Measurements from ENCODE around the gene GPR62. TPM values are rescaled to one million over a fixed set of nuclear protein-coding genes. Genes with fewer than 3 reads are reported as not detected.
"Not testable (repeated sequence)": the region's sequence is repeated elsewhere in the genome, so short reads cannot be mapped to it uniquely, and the experiment has no call there.

The GPR62 gene
- total RNA-seq, 1 donor from 2014 or later, result 0.44 TPM

DNA sequence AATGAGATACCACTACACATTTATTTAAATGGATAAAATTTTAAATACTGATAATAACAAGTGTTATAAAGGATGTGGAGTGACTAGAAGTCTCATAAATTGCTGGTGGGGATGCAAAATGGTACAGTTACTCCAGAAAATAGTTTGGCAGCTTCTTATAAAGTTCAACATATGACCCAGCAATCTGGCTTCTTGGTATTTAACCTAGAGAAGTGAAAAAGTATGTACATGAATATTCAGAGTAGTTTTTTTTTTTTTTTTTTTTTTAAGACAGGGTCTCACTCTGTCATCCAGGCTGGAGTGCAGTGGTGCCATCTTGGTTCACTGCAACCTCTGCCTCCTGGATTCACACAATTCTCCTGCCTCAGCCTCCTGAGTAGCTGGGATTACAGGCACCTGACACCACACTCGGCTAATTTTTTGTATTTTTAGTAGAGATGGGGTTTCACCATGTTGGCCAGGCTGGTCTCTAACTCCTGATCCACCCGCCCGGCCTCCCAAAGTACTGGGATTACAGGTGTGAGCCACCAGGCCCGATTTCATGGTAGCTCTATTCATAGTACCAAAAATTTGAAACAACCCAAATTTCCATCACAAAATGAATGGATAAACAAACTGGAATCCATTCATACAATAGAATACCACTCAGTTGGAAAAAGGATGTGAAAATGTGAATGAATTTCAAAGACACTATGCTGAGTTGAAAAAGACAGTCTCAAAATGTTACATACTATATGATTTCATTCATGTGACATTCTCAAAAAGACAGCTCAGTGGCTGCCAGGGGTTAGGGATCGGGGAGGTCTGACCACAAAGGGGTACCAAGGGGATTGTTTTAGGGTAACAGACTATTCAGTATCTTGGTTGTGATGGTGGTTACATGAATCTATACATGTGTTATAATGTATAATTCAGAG, 27.9 kb upstream of the GPR62 start:
- Mint-ChIP-seq H3K4me1 (ENCODE audit: low read depth, unreplicated experiment) (no peaks in the 10 kb centered on the region), H3K36me3 (ENCODE audit: unreplicated experiment) (no peaks in the 10 kb centered on the region), H3K4me3 (ENCODE audit: unreplicated experiment) (no peak overlapping the region), H3K27ac (ENCODE audit: unreplicated experiment) (no peak overlapping the region), H3K9me3 (ENCODE audit: unreplicated experiment) (peaks cover 4% of the 10 kb centered on the region), H3K27me3 (ENCODE audit: unreplicated experiment) (no peaks in the 10 kb centered on the region)
- no peak for DNase-seq
- no peak for TF ChIP-seq CTCF (IDR thresholded peaks at IDR 0.05; ENCODE audit: partially characterized antibody, unreplicated experiment)

DNA sequence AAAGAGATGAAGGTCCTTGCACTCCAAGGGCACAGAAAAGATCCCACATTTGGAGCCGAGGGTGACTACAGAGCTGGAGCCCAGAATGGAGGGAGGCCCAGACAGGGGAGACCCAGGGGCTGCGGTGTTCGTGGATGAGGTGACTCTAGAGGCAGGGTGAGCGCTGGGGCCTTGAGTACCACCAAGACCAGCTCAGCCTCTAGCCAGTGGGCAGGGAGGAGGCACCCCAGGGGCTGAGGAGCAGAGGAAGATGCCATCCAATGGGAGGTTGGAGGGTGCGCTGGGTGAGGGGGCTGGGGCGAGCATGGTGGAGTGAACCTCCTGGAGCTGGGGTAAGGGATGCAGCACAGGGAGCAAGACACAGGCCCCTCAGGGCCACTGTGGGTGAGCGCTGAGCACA, 26.7 kb upstream of the GPR62 start:
- H3K9me3 Mint-ChIP-seq (ENCODE audit: unreplicated experiment), result peaks cover 4% of the 10 kb centered on the region
- DNase-seq, result no peak
- TF ChIP-seq CTCF (IDR thresholded peaks at IDR 0.05; ENCODE audit: partially characterized antibody, unreplicated experiment), result no peak
- no peak overlapping the region for H3K4me3 Mint-ChIP-seq (ENCODE audit: unreplicated experiment)
- H3K27ac Mint-ChIP-seq (ENCODE audit: unreplicated experiment), result no peak overlapping the region
- no peaks in the 10 kb centered on the region for H3K4me1 Mint-ChIP-seq (ENCODE audit: low read depth, unreplicated experiment)
- H3K27me3 Mint-ChIP-seq (ENCODE audit: unreplicated experiment), result no peaks in the 10 kb centered on the region
- no peaks in the 10 kb centered on the region for H3K36me3 Mint-ChIP-seq (ENCODE audit: unreplicated experiment)

DNA sequence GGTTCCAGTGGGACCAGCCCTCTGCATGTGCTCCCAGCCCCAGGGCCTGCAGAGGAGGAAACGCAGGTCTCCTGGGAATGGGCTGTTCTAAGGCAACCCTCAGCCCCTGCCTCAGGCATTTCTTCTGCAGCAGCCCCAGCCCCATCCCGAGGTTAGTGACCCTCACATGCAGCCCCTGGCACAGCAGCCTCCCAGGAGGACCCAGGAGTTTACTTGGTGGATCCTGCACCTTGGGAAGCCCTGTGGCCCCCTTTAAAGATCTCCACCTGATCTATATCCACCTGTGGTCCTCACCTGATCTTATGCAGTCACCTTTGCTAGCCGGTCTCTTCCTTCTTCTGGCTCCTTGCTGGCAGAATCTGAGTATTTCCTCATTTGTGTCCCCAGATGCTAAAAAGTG, 26.2 kb upstream of the GPR62 start:
- H3K27ac Mint-ChIP-seq (ENCODE audit: unreplicated experiment); DNase-seq; H3K36me3 Mint-ChIP-seq (ENCODE audit: unreplicated experiment); H3K27me3 Mint-ChIP-seq (ENCODE audit: unreplicated experiment); H3K4me3 Mint-ChIP-seq (ENCODE audit: unreplicated experiment); H3K9me3 Mint-ChIP-seq (ENCODE audit: unreplicated experiment); H3K4me1 Mint-ChIP-seq (ENCODE audit: low read depth, unreplicated experiment): not testable (repeated sequence)

GRCh38 chr3:51929420-51930003, 25.7 kb upstream of the GPR62 start:
- no peaks in the 10 kb centered on the region for H3K27me3 Mint-ChIP-seq (ENCODE audit: unreplicated experiment)
- H3K36me3 Mint-ChIP-seq (ENCODE audit: unreplicated experiment), result no peaks in the 10 kb centered on the region
- no peak overlapping the region for H3K27ac Mint-ChIP-seq (ENCODE audit: unreplicated experiment)
- H3K4me3 Mint-ChIP-seq (ENCODE audit: unreplicated experiment), result no peak overlapping the region
- DNase-seq, result no peak
- no peak for TF ChIP-seq CTCF (IDR thresholded peaks at IDR 0.05; ENCODE audit: partially characterized antibody, unreplicated experiment)
- peaks cover 4% of the 10 kb centered on the region for H3K9me3 Mint-ChIP-seq (ENCODE audit: unreplicated experiment)
- no peaks in the 10 kb centered on the region for H3K4me1 Mint-ChIP-seq (ENCODE audit: low read depth, unreplicated experiment)

GRCh38 chr3:51930439-51930838, 24.7 kb upstream of the GPR62 start:
- Mint-ChIP-seq H3K36me3 (ENCODE audit: unreplicated experiment) (no peaks in the 10 kb centered on the region), H3K9me3 (ENCODE audit: unreplicated experiment) (peaks cover 4% of the 10 kb centered on the region), H3K27ac (ENCODE audit: unreplicated experiment) (no peak overlapping the region), H3K27me3 (ENCODE audit: unreplicated experiment) (peaks cover 3% of the 10 kb centered on the region), H3K4me1 (ENCODE audit: low read depth, unreplicated experiment) (no peaks in the 10 kb centered on the region), H3K4me3 (ENCODE audit: unreplicated experiment) (no peak overlapping the region)
- DNase-seq, result no peak
- TF ChIP-seq CTCF (IDR thresholded peaks at IDR 0.05; ENCODE audit: partially characterized antibody, unreplicated experiment), result no peak

Measured in glutamatergic neuron (in vitro differentiated cells).